Measurements from ENCODE around the gene RTP3.

RTP3 gene

GRCh38 chr3:46497556-46498265 is at the start of gene RTP3:
Gene RTP3 (plus strand): TSS chr3:46497976. CDS start chr3:46498063, 87 bp downstream.
- no peak for DNase-seq

DNA sequence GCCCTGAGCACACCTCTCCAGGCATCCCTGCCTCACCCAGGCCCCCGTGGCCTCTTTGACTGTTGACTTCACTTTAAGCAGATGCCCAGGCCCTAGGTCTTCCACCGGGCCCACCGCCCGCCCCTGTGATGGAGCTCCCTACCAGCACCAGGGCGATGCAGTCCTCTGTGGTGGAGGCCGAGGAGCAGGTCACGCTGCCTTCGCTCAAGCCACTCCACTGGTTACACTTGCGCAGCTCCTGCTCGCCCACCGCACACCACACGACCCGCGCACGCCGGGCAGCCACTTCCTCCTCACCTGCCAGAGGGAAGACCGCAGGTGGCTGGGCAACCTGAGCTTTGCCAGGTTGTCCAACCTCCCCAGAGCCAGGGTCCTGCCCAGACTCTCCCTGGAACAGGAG is 49.1 kb upstream of the RTP3 start:
- no peak for DNase-seq

DNA sequence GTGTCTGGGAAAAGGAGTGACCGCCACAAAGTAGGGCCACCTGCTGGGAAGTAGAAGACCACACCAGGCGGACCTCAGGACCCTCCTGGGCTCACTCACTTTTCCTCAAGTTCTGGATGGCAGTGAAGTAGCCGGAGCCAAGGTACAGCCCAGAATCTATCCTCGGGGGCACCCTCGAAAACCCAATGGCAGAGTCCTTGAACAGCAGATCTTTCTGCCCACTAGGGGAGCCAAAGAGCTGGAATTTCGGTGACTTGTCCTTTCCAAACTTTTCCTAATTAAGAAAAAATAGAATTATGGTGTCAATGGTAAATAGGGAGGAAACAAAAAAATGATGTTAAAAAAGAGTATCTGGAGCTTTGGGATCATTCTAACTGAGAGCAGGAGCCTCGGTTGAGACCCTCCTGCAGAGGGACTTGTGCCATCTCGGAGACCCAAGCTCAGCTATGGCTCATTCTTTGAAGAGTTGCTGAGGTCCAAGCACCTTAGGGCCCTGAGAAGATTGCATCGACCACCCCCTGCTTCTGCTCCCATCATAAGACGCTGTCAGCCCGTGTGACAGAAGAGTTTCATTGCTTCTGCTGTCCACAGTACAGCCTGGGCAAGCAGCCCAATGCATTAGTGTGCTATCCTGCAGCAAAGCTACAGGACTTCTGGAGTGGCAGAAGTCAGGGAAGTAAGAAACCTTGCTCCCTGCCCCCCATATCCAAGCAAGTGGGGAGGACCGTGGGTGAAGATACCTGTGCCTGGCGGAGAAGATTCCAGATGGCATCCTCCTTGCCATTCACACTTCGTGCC is 47.8 kb upstream of the RTP3 start:
- no peak for DNase-seq

- DNase-seq, result no peak
These were observed 44.1 kb upstream of the RTP3 start for GRCh38 chr3:46453526-46454208.

DNA sequence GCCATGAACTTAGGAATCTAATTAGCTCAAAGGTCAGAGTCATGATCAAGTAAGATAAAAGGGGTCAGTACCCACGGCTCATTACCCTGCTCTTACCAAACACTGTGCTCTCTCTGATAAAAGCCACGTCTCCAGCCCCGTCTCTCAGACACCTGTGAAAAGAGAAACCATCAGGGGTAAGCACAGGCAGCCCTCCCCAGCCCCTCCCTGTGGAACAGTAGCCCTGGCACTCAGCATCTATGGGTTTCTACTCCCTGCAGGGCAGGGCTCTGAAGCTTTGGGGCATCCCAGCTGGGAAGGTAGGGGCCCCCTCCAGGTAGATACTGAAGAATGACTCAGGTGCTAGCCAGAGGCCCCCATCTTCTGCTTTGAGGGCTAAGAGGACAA is 43.6 kb upstream of the RTP3 start:
- no peak for DNase-seq

- no peak for DNase-seq
These were observed 43.2 kb upstream of the RTP3 start for GRCh38 chr3:46454606-46455005.

DNA sequence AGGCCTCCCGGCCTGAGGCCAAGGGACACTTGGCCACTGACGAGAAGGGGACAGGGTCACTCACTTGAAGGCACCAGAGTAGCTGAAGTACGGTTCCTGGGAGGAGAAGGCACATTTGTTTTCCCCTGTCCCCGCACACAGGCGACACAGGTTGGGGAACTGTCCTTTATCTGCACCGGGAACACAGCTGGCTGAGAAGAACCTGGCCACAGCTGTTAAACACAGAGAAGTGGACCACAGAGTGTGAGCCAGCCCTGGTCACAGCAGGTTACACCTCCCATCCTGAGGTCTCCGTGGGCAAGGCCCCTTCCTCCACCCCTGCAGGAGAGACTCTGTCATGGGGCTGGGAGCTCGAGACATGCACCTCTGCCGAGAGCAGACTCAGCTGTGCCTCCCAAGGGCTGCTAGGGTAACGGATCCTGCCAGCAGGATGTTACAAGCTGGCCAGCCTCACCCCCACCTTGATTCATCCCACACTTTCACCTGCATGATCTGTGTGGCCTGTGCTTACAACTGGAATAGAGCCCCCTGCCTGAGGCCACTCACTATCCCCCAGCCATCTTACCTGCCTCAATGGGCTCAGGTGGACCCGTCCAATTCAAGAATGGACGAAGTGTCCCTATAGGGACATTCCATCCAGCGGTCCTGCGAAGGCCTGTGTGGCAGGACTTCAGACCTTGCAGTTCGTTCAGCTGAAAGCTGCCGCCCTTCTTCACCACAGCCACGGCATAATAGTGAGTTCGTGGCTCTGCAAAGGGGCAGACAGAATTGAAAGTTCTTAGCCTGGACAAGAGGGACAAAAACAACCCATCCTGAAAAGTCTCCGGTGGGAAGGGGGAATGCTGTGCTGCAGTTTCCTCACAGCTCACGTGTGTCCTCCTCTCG is 42.3 kb upstream of the RTP3 start:
- no peak for DNase-seq

GRCh38 chr3:46456118-46456517 is 41.7 kb upstream of the RTP3 start:
- no peak for DNase-seq

- no peak for DNase-seq
These were observed 37.7 kb upstream of the RTP3 start for GRCh38 chr3:46460051-46460450.

GRCh38 chr3:46462111-46462510 is 35.7 kb upstream of the RTP3 start:
- no peak for DNase-seq

- DNase-seq, result no peak
These were observed 35.3 kb upstream of the RTP3 start for GRCh38 chr3:46462511-46462910.

GRCh38 chr3:46463120-46463867 is 34.5 kb upstream of the RTP3 start:
- DNase-seq, result no peak

DNA sequence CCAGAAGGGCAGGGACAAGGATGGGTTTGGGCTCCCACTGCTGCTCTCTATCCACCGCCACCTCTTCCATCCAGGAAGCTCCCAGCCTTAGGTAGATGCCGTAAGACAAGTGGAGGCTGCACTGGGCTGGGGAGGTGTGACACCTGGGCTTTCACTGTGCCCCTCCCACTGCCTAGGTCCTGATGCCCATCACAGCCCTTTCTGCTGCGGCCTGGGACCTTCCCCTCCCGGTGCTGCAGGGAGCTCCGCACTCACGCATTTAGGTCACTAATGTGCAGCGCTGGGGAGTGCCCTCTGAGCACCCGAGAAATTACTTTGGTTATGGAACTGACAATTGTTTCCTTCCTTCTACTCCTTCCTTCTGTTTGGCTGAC is 33.9 kb upstream of the RTP3 start:
- no peak for DNase-seq

DNA sequence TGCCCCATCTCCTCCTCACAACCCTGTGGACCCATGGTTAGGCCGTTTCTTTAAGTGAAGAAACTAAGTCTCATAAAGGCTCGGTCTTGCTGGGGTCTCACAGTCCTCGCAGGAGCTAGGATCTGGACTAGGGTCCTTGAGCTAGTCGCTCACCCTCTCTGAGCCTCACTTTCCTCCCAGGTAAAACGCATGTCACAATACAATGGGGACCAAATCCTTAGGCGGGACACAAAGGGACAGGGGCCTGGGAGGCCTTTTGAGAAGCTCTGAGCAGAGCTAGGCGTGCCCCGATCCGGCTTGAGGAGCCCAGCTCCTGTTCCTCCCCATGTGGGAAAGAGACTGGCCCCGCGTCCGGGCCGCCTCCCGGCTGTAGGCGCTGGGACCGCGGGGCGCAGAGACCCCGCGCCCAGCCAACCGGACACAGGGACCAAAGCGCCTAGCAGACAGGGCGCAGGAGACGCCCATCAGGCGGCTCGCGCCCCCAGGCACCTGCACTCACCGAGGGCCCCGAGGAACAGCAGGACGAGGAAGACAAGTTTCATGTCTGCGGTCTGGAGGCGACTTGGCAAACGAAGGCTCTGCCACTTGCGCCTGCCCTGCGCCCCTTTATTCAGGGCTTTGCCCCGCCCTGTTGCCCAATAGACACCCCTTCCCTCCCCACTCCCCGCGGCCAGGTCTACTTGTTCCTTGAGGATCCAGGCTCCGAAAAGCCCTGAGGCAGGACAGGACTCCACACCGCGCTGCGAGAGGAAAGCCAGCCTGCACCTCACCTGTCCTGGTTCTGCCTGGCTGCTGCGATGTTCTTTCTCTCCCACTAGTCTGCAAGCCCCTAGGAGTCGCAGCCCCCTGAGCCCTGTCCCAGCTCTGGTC is 33.2 kb upstream of the RTP3 start, which contains the start of gene LTF:
Gene LTF (minus strand): TSS at position 580 of the 870 bp plus-strand sequence. CDS start 38 bp downstream, at position 542.
- no peak for DNase-seq

DNA sequence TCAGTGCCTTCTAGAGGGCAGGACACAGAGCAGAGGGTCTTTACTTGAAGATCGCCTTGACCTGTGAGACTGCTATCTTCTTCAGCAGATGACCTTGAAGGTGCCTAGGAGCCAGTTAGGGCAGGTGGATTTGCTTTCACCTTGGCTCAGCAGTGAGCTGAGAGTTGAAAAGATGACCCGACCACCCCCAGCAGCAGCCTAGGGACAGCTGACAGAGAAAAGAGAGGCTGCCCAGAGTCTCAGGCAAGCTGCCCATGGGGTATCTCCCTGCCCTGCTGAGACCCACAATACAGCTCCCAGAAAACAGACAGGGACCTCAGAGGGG is 32.6 kb upstream of the RTP3 start:
- no peak for DNase-seq

- no peak for DNase-seq
These were observed 31.5 kb upstream of the RTP3 start for GRCh38 chr3:46466273-46466672.

DNA sequence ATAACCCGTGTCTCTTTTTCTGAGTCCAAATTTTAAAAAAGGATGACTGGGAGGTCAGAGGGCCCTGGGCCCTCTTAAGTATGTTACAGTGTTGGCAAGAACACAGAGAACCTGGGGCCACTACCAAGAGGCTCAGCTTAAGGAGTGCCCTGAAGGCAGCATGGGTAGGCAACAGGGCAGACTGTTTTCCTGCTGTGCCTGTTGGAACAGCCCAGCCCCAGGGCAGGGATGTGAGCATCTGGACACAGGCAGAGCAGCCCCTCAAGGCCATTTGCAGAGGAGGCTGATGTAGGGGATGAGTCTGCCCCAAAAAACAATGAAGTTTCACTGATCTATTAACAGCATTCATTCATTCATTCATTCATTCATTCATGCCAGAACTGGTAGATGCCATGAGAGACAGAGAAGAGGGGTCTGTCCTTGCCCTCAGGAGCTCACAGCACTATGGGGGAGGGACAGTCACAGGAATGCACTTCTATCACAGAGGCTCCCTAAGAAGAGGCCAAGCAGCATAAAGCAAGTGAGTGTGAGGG is 30.8 kb upstream of the RTP3 start:
- no peak for DNase-seq

DNA sequence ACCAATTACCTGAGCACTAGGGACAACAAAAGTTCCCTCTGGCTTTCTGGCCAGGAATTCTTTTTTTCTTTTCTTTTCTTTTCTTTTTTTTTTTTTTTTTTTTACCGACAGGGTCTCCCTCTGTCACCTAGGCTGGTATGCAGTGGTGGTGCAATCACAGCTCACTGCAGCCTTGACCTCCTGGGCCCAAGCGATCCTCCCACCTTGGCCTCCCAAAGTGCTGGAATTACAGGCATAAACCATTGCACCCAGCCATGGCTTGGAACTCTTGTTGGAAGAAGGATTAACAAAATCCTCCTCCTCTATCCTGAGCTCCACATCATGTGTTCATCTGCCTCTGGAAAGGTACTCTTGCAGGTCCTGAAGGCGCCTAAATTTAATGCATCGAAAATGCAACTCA is 30.2 kb upstream of the RTP3 start:
- no peak for DNase-seq

GRCh38 chr3:46468753-46469600 is 28.8 kb upstream of the RTP3 start:
- no peak for DNase-seq

Measured in C1 segment of cervical spinal cord (tissue), 14 donors.